ENCODE measurements around the gene DYNC2H1.

GRCh38 chr11:103520792-103521191 lies 411.6 kb downstream of the DYNC2H1 start:
- no peak for TF ChIP-seq CTCF (IDR thresholded peaks at IDR 0.05)
- TF ChIP-seq POLR2A (IDR thresholded peaks at IDR 0.05), result no peak
